Adrenal gland (tissue), 12 donors: Measurements from ENCODE around the gene GATA1. TPM values are rescaled to one million over a fixed set of nuclear protein-coding genes. Genes with fewer than 3 reads are reported as not detected.

Source experiments
- DNase-seq, 7 donors: peaks; one replicate each; pipeline ENCODE4 v3.0.0-alpha.2; 2019 to 2020
- H3K27ac ChIP-seq, 5 donors: fragments of 200-600 bp; sonication (generic) in 4 of 5; 1 replicate in 3 of 5; 2 replicates in 2 of 5; pipeline versions ENCODE4 v1.5.1 to v1.8.0; 2016 to 2020; ENCODE audit warnings: mild to moderate bottlenecking in 1 of 5
- H3K27me3 ChIP-seq: fragments of 200-600 bp; 2 replicates; pipeline ENCODE4 v1.8.0; 2021
- H3K36me3 ChIP-seq, 2 donors: fragments of 200-600 bp; replicated peaks in 1 of 2; 1 replicate in 1 of 2; 2 replicates in 1 of 2; pipeline versions ENCODE4 v1.5.1 to v1.8.0; 2018 to 2022
- H3K4me1 ChIP-seq, 2 donors: fragments of 200-600 bp; replicated peaks in 1 of 2; 1 replicate in 1 of 2; 2 replicates in 1 of 2; pipeline versions ENCODE4 v1.5.1 to v1.8.0; 2018 to 2021
- H3K4me3 ChIP-seq, 4 donors: fragments of 200-600 bp; sonication (generic) in 3 of 4; one replicate each; pipeline ENCODE4 v1.5.1; 2016 to 2018
- H3K9me3 ChIP-seq, 3 donors: fragments of 200-600 bp; sonication (generic) in 1 of 3; replicated peaks in 1 of 3; 1 replicate in 2 of 3; 2 replicates in 1 of 3; pipeline versions ENCODE4 v1.5.1 to v1.8.0; 2016 to 2021
- POLR2A ChIP-seq, 2 donors: fragments of 450-650 bp; IDR thresholded peaks; one replicate each; pipeline ENCODE4 v1.6.1; 2017; ENCODE audit warnings: antibody characterized with exemption in 2 of 2, mild to moderate bottlenecking in 2 of 2, moderate library complexity in 1 of 2
- WGBS, 4 donors: extraction: QIAGEN DNeasy Blood & Tissue Kit in 2 of 4; methylation state at CpG; one replicate each; pipeline versions ENCODE4 v1.1.5 to v1.1.7; 2013 to 2017; 5-methylcytosine and 5-hydroxymethylcytosine counted together
- intact Hi-C, 2 donors: fragments of 100-400 bp; cut with DNase I; formaldehyde crosslinking; loops; one replicate each; pipeline versions ENCODE4 v1.14.1 to v1.15.0; 2022 to 2023
- polyA plus RNA-seq, 3 donors: library from polyadenylated mRNA; stranded (reverse); fragments of 200-250 nt in 2 of 3; fragments of 350-450 nt in 1 of 3; fragmentation: Illumina TruSeq in 1 of 3; extraction: RNeasy Lipid Tissue Mini Kit (QIAGEN cat#74804) in 1 of 3; gene quantifications; one replicate each; pipeline ENCODE4 v1.2.3, GENCODE V29; 2013 to 2014
- total RNA-seq, 9 donors: library from RNA; depleted of rRNA in 4 of 9; stranded (reverse); fragments of >200 nt in 4 of 9; fragments of 120-200 nt in 1 of 9; fragmentation: NEBNext Ultra II Directional in 1 of 9; extraction: Animal tissue kit (Norgen Biotek cat#: 25700) in 1 of 9; gene quantifications; one replicate each; pipeline versions ENCODE4 v1.1.0 to v1.2.4, GENCODE V29; 2013 to 2023
- TF ChIP-seq, protein P1 (sequence below), 6 experiments: fragments of 450-650 bp in 4 of 6; fragments of 200-600 bp in 2 of 6; sonication (generic) in 1 of 6; IDR thresholded peaks; 1 replicate in 5 of 6; 2 replicates in 1 of 6; pipeline versions ENCODE4 v1.5.1 to v1.8.0; 2016 to 2021; ENCODE audit warnings: antibody characterized with exemption in 6 of 6, mild to moderate bottlenecking in 2 of 6, moderate library complexity in 1 of 6
- donor health status: healthy with polysubstance abuse.
- donor health status: Bipolar disorder and iron deficiency.
- donor health status: DM: yes; HTN: yes; CAD: no.
- donor health status: DM: no; HTN: no; CAD: no.
- donor health status: DM: no; HTN: no; CAD: no.
- donor health status: DM: yes; HTN: yes; CAD: no.

Gene GATA1
- total and polyA plus RNA-seq, 12 donors: 0.27 to 0.43 (median 0.33) TPM; not detected in 9

DNA sequence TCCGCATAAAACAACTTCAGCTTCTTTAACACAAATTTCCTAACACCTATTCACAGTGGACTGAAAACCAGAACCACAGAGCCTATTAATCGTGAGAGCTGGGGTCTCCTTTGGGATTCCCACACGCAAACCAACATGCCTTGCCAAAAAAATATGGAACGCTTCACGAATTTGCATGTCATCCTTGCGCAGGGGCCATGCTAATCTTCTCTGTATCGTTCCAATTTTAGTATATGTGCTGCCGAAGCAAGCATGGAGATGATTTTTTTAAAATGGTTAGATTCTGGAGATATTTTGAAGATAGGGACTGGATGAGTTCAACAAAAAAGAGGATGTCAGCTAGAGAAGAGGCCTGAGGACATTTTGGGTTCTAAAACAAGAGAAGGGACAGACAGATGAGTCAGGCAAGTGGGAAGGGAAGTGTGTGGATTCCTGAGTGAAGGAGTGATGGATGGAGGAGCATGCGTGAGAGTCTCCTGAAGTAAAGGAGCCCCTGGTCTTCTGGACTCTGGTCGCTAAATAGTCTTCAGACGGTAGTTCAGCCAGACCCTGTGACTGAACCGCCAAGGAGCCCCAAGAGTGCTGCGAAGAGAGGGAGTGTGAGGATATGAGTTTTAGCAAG is 9.5 kb upstream of the GATA1 start:
- intact Hi-C loops: no loop called here
- H3K27me3 ChIP-seq: peaks cover 22% of the 10 kb centered on the region
- no peaks in the 10 kb centered on the region for H3K4me1 ChIP-seq
- H3K4me3 ChIP-seq: no peak overlapping the region
- H3K9me3 ChIP-seq: no peaks in the 10 kb centered on the region
- DNase-seq: no peak
- no peaks in the 10 kb centered on the region for H3K36me3 ChIP-seq
- no peak overlapping the region for H3K27ac ChIP-seq
- no peak for TF ChIP-seq POLR2A (IDR thresholded peaks at IDR 0.05)
- TF ChIP-seq, protein P1, sequence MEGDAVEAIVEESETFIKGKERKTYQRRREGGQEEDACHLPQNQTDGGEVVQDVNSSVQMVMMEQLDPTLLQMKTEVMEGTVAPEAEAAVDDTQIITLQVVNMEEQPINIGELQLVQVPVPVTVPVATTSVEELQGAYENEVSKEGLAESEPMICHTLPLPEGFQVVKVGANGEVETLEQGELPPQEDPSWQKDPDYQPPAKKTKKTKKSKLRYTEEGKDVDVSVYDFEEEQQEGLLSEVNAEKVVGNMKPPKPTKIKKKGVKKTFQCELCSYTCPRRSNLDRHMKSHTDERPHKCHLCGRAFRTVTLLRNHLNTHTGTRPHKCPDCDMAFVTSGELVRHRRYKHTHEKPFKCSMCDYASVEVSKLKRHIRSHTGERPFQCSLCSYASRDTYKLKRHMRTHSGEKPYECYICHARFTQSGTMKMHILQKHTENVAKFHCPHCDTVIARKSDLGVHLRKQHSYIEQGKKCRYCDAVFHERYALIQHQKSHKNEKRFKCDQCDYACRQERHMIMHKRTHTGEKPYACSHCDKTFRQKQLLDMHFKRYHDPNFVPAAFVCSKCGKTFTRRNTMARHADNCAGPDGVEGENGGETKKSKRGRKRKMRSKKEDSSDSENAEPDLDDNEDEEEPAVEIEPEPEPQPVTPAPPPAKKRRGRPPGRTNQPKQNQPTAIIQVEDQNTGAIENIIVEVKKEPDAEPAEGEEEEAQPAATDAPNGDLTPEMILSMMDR (IDR thresholded peaks at IDR 0.05): no peak
- WGBS, 4 donors: 73 to 77% (median 75%) methylated on average over 12 to 13 of the region's 13 CpGs

DNA sequence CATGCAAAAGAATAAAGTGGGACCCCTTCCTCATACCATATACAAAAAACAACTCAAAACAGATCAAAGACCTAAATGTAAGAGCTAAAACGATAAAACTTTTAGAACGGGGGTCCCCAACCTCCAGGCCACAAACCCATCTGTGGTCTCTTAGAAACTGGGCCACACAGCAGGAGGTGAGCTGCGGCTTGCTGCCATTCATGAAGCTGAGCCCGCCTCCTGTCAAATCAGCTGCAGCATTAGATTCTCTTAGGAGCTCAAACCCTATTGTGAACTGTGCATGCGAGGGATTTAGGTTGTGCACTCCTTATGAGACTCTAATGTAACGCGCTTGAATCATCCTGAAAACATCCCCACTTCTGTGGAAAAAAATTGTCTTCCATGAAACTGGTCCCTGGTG is 7.0 kb upstream of the GATA1 start:
- Histone ChIP-seq H3K27me3 (peaks cover 13% of the 10 kb centered on the region), H3K36me3 (no peaks in the 10 kb centered on the region), H3K4me1 (no peaks in the 10 kb centered on the region), H3K4me3 (no peak overlapping the region), H3K9me3 (no peaks in the 10 kb centered on the region), H3K27ac (no peak overlapping the region)
- WGBS, 4 donors: 72 to 86% (median 79%) methylated on average over 7 of the region's 7 CpGs
- no peak for DNase-seq
- intact Hi-C loops: no loop called here
- no peak for TF ChIP-seq POLR2A (IDR thresholded peaks at IDR 0.05)
- TF ChIP-seq, protein P1 (IDR thresholded peaks at IDR 0.05): no peak

DNA sequence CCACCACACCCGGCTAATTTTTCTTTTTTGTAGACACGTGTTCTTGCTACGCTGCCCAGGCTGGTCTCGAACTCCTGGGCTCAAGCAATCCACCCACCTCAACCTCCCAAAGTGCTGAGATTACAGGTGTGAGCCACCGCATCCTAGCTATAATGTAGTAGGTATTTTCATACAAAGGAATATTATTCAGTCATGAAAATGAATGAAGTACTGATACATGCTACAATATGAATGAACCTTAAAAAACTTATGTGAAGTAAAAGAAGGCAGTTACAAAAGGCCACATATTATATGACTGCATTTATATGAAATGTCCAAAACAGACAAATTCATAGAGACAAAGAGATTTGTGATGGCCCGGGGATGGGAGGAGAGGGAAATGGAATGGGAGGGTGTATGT is 4.7 kb upstream of the GATA1 start:
- H3K27me3 ChIP-seq: peaks cover 5% of the 10 kb centered on the region
- 79 to 92% (median 86%) methylated on average over 6 of the region's 6 CpGs for WGBS, 4 donors
- no peak overlapping the region for H3K27ac ChIP-seq
- no peaks in the 10 kb centered on the region for H3K4me1 ChIP-seq
- TF ChIP-seq, protein P1 (IDR thresholded peaks at IDR 0.05): no peak
- no peak for TF ChIP-seq POLR2A (IDR thresholded peaks at IDR 0.05)
- intact Hi-C loops: no loop called here
- H3K4me3 ChIP-seq: no peak overlapping the region
- no peaks in the 10 kb centered on the region for H3K36me3 ChIP-seq
- DNase-seq: no peak
- no peaks in the 10 kb centered on the region for H3K9me3 ChIP-seq

DNA sequence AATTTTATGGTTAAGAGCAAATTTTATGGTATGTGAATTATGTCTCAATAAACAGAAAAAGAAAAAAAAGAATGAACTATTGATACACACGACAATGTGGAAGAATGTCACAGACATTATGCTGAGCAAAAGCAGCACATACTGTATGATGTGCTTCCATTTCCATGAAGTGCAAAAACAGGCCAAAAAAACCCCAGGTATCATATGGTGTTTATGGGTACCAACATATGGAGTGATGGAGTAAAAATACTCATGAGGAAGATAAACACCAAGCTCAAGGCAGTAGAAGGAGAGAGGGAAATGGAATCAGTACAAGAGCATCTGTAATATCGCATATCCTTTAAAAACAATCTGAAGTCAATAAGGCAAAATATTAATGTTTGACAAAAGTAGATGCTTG is 4.2 kb upstream of the GATA1 start:
- WGBS, 4 donors: 60 to 74% (median 67%) methylated on average over 2 of the region's 2 CpGs

More for the DNA sequence above, 4.2 kb upstream of the GATA1 start:
- intact Hi-C loops: no loop called here
- no peaks in the 10 kb centered on the region for H3K36me3 ChIP-seq
- H3K9me3 ChIP-seq: no peaks in the 10 kb centered on the region
- peaks cover 5% of the 10 kb centered on the region for H3K27me3 ChIP-seq
- no peak for DNase-seq
- no peaks in the 10 kb centered on the region for H3K4me1 ChIP-seq
- no peak overlapping the region for H3K27ac ChIP-seq
- H3K4me3 ChIP-seq: no peak overlapping the region
- TF ChIP-seq POLR2A (IDR thresholded peaks at IDR 0.05): no peak
- TF ChIP-seq, protein P1 (IDR thresholded peaks at IDR 0.05): no peak
